Left cardiac atrium (tissue), 4 donors: ENCODE results near the gene CDC73. TPM values are rescaled to one million over a fixed set of nuclear protein-coding genes. Genes with fewer than 3 reads are reported as not detected.
"Not testable (repeated sequence)": the region's sequence is repeated elsewhere in the genome, so short reads cannot be mapped to it uniquely, and the experiment has no call there.

Experiments
- ATAC-seq, 2 donors: fragments of 200-7000 bp; cut with Tn5 transposase; one replicate each; pipeline ENCODE4 v1.9.1; 2020; ENCODE audit warnings: mild to moderate bottlenecking in 2 of 2, moderate library complexity in 2 of 2
- DNase-seq: peaks from one replicate; pipeline ENCODE4 v3.0.0-alpha.2; 2020
- intact Hi-C, 2 donors: fragments of 100-400 bp; cut with DNase I; formaldehyde crosslinking; loops; one replicate each; pipeline versions ENCODE4 v1.14.1 to v1.15.1; 2022 to 2023
- total RNA-seq, 2 donors: library from RNA; stranded (reverse); fragmentation: NEBNext Ultra II Directional; extraction: Animal tissue kit (Norgen Biotek cat#: 25700); gene quantifications; one replicate each; pipeline ENCODE4 v1.2.1, GENCODE V29; 2021
- donor health status: DM: no; HTN: yes; CAD: no.
- donor health status: DM: no; HTN: yes; CAD: no; lungs with severe emphysema.
- donor health status: DM: yes; HTN: yes; CAD: no.
- donor health status: Dilated cardiomyopathy.

CDC73 gene
- total RNA-seq, 2 donors from 2014 or later, result 40.4 to 42.8 TPM

DNA sequence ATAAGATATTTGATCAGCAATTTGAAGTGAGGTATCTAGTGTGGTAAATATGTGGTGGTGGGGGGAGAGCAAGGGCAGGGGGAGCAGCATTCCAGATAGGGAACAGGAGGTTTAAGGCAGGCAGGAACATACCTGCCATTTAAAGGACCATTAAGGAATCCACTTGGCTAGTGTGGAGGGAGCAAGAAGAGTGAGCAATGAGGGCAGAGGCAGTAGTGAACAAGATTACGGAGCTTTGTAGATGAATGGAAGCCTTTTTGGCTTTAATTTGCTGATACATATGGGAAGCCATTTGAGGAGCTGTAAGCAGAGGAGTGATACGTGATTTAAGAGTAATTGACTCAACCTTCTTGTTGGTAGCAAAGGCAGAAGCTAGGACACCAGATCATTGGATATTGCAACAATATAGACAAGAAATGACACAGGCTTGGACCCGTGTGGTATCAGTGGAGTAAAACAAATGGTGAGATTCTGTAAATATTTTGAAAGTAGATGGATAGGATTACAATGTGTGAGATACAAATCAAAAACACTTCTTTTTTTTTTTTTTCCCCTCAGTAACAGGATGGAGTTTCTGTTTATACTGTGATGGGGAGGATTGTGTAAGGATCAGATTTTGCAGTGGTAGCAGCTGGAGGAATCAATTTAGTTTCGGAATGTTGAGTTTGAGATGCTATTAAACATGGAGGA, 138.4 kb downstream of the CDC73 start:
- ATAC-seq, result no peak
- intact Hi-C loops, result no loop called here
- no peak for DNase-seq

DNA sequence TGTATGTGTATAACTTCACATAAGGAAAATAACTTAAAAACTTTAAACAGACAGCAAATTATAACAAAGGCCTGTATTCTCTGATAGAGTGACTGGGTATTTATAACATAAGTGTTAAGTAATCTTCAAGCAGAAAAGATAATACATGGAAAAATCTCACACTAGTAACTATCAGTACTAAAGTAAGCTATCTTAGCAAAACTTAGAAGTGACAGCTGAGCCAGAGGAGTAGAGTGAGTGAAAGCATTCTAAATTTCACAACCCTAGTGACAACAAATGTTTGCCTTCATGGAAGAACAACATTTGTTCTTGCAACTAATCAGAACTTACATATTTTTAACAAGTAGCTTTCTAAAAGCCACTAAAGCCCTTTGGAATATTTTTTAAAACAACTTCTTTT, 139.1 kb downstream of the CDC73 start:
- intact Hi-C loops, result no loop called here
- ATAC-seq (peak; percentile 35 to 50), DNase-seq (no peak)

DNA sequence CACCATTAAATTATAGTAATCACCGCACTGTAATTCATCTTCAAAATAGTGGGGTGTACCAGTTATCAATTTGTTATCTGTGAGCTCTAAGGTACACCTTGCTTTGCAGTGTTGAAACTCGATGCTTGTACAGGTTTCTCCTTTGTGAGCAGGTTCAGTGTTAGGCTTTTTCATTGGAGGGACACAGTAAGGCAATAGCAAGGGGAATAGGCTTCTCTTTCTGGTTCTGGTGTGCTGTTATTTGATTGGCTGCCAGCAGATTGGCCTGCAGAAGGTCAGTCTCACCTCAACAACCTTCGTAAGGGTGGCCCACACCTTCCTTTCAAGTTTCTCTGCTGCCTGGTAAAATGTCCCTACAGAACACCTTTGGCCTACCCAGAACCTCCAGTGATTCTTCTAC, 140.8 kb downstream of the CDC73 start:
- DNase-seq (no peak), ATAC-seq (no peak)
- intact Hi-C loops, result no loop called here

DNA sequence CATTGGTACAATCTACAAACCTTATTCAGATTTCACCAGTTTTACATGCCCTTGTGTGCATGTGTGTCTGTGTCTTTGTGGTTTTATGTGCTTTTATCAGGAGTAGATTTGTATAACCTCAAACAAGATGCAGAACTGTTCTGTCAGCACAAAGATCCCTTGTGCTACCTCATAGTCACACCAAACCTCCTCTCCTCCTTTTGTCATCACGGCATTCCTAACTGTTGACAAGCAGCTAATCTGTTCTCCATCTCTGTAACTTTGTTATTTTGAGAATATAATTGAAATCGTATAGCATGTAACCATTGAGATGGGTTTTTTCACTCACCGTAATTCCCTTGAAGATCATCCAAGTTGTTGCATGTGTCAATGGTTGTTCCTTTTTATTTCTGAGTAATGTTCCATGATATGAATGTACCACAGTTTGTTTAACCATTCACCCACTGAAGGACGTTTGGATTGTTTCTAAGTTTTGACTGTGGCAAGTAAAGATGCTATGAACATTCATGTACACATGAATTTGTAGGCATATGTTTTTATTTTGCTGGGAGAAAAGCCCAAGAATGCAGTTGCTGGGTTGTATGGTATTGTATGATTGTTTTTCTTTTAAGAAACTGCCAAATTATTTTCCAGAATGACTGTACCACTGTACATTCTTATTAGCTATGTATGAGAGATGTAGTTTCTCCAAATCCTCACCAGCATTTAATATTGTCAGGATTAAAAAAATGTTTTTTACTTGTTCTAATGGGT, 142.7 kb downstream of the CDC73 start:
- ATAC-seq, result no peak
- DNase-seq, result no peak
- intact Hi-C loops, result no loop called here

DNA sequence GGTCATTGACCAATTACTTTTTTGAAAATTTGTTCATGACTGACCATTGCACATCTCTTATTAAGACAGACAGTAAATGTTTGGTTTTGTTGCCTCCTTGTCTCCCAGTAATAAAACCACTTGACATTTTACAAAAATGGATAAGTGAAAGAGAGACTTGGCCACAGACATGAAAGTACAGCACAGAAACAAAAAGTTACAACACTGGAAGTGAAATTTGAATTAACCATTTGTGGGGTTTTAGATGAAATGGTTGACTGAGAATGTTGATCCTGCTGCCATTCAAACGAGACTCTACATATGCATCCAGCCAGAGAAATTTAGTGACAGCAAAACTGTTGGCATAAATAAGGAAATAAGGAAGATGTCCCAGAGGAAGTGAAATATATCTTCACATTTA, 143.9 kb downstream of the CDC73 start:
- ATAC-seq (no peak), DNase-seq (no peak)
- intact Hi-C loops, result no loop called here

DNA sequence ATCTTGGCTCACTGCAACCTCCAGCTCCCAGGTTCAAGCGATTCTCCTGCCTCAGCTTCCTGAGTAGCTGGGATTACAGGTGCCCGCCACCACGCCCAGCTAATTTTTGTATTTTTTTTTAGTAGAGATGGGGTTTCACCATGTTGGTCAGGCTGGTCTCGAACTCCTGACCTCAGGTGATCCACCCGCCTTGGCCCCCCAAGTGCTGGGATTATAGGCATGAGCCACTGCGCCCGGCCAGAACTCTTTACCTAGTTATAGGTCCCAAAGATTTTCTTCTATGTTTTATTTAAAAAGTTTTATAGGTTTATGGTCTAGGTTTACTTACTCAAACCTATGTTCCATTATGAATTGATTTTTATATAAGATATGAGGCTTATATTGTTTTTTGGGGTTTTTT, 145.0 kb downstream of the CDC73 start:
- ATAC-seq, DNase-seq, intact Hi-C loops: not testable (repeated sequence)

DNA sequence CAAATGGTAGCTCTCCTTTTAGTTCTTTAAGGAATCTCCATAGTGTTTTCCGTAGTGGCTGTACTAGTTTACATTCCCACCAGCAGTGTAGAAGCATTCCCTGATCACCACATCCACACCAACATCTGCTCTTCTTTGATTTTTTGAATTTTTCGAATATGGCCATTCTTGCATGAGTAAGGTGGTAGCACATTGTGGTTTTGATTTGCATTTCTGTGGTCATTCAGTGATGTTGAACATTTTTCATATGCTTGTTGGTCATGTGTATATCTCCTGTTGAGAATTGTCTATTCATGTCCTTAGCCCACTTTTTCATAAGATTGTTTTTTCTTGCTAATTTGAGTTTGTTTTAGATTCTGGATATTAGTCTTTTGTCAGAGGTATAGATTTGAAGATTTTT, 149.2 kb downstream of the CDC73 start:
- DNase-seq, result no peak
- no peak for ATAC-seq
- intact Hi-C loops, result no loop called here

DNA sequence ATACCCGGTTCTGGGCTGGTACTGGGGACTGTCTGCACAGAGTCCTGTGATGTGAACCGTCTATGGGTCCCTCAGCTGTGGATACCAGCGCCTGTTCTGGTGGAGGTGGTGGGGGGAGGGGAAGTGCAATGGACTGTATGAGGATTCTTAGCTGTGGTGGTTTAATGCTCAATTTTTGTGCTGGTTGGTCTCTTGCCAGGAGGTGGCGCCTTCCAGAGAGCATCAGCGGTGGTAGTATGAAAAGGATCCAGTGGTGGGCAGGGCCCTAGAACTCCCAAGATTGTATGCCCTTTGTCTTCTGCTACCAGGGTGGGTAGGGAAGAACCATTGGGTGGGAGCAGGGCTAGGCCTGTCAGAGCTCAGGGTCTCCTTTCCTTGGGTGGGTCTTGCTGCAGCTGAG, 153.9 kb downstream of the CDC73 start:
- DNase-seq (no peak), ATAC-seq (no peak)
- intact Hi-C loops, result no loop called here

DNA sequence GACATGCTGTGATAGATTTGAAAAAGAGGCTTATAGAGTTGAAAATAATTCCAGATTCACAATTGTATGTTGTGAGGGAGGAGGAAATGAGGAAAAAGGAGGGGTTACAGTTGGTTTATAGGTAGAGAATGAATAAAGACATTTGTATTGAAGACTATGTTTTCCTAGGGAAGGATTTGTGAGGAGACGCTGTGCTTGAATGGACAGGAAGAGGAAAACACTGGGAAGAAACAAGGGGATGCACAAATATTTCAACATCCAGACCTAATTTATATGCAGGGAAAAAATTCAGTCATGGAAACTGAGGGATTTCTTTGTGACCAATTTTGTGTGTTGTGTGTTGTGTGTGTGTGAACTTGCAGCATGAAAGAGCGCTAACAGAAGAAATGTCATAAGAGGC, 157.1 kb downstream of the CDC73 start:
- ATAC-seq (no peak), DNase-seq (no peak)
- intact Hi-C loops, result no loop called here

DNA sequence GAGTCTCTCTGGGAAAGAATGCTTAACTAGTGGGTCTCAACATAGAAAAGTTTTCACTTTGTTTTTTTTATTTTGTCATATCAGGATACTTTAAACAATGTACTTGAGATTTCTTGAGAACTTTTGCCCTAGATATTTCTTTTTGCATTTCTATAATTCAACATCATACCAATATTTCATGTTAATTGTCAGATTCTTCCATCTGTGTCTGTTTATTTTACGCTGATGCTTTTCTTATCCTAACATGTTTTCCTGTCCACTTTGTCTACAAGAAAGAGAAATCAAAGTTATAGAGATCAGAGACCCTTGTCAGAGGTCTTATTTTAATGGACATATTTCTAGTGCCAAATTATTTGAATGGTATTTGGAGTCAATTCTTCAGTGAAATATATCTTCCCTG, 160.1 kb downstream of the CDC73 start:
- DNase-seq (no peak), ATAC-seq (no peak)
- intact Hi-C loops, result no loop called here

DNA sequence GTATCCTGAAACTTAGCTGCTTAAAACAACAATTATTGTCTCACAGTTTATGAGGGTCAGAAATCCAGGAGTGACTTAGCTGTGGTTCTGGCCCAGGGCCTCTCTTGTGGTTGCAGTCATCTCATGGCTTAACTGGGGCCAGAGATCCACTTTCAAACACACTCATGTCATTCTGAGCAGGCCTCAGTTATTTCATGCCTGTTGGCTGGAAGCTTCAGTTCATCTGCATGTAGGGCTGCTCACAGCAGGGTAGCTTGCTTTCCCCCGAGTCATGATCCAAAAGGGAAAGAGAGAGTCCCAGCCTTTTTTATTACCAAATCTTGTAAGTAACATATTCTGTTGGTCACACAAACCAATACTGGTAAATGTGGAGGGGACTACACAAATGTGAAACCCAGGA, 161.2 kb downstream of the CDC73 start:
- DNase-seq, result no peak
- no peak for ATAC-seq
- intact Hi-C loops, result no loop called here

DNA sequence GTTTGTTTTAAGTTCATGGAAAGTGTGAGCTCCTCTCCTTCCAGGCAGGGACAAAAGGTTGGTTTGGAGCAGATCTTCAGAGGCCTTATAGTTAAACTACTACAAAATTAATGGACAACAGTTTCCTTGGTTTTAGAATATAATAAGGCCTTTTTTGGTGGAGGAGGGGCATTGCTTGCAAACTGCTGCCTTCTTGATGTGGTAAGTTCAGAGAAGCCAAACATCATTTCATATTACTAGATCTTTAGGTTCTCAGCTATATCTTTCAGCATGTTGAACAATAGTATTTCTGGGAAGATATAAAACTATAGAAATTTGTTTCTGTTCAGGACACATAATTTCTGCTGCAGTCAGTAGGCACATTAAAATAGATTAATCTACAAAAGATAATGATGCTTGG, 162.4 kb downstream of the CDC73 start:
- ATAC-seq, result no peak
- intact Hi-C loops, result no loop called here
- no peak for DNase-seq

DNA sequence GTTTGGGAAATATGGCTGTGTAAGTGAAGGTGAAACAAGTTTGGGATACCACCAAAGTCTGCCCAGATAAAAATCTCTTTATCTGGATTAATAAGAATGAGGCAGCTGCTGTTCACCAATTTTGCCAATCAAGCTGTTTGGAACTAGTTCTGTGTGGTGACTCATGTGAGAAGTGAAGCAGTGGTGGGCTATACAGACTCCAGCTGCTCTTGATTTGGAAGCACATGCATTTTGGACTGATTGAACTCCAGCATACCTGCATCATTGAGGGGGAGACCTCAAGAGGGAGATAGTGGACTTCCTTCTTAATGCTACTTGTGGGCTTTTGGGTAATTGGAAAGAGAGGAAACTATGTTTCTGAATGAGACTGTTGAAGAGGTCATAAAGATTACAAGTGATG, 163.8 kb downstream of the CDC73 start:
- ATAC-seq, result no peak
- intact Hi-C loops, result no loop called here
- no peak for DNase-seq

DNA sequence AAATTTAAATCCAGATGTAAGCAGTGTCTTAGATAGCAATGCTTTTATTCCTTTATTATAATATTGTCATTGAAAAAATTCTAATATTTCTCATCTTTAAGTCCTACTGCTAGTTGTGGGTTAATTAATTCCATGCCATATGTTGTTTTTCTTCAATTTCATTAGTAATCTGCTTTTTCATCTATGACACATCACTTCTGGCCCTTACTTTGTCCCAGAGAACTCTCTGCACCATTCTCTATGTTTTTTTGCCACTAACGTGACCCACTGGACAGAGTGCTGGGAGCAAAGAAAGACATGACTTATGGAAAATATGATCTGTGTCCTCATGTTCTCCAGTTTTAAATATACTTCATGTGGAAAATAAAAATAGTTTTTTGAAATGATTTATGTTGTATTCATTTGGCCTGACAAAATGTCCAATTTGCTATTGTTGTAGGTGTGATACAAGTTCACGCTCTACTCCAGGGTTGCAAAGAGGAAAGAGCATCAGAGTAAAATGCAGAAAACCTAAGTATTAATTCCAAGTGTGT, 166.8 kb downstream of the CDC73 start:
- intact Hi-C loops, DNase-seq, ATAC-seq: not testable (repeated sequence)

DNA sequence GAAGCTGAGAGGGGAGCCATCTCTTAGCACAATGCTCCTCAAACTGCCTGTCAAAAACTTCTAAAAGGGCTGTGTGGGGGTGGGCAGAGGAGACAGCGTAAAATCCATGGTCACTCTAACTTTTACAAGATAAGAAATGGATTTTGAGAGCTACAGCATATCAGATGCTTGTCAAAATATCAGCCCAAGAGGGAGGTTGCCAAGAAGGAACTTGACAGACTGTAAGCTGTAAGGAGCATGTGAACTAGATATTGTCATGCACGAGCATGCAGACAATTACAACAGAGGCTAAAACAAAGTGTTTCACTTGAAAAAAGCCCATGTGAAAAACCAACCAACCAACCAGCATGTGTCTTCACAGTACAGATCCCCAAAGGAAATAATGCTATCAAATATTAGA, 171.9 kb downstream of the CDC73 start:
- intact Hi-C loops, result no loop called here
- DNase-seq (no peak), ATAC-seq (no peak)

DNA sequence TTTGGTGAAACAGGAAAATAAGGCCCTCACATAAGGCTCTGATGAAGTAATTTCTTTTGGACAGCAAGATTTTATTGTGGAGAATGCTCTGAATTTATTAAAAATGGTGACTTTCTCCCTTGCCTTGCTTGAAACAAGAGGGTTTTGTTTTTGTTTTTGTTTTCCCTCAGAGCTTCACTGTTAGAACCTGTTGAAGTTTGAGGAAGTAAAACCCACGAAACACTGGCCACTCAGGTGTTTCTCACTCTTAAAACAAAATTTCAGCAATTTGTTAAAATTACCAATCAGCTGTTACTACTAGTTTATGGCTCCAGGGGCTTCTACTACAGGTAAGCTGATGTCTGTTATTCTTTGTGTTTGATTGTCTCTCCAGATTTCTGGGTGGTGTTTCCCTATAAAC, 177.2 kb downstream of the CDC73 start:
- DNase-seq (no peak), ATAC-seq (no peak)
- intact Hi-C loops, result no loop called here

DNA sequence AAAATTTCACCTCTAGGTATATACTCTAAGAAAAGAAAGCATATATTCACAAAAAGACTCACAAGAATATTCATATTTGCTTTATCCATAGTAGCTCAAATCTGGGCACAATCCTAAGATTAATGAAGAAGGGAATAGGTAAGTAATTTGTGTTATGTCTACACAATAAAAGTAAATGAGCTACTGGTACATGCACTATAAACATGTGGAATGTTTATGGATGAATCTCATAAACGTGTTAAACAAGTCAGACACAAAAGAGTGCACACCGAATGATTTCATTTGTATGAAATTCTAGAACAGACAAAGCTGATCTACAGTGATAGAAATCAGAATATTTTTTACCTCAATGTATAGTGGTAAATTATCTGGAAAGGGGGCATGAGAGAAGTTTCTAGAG, 179.9 kb downstream of the CDC73 start:
- intact Hi-C loops, result no loop called here
- DNase-seq (no peak), ATAC-seq (no peak)

DNA sequence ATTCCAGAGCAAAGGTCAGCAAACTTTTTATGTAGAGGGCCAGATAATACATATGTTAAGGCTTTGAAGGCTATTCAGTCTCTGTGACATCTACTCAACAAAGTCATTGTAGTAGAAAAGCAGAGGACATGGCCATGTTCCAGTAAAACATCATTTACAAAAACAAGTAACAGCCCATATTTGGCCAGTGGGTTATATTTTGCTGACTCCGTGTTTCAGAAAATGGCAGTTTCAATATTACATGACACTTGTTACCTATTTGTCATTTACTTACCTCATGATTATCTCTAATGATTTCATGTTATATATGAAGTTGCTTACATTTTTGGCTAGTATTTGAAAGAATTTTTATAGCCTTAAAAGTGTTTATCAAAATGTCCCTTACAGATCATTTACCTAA, 182.0 kb downstream of the CDC73 start:
- DNase-seq (no peak), ATAC-seq (no peak)
- intact Hi-C loops, result no loop called here
